GM18907 (cell line): ENCODE results near the gene ENTHD1.

Experiments used
- ATAC-seq: cut with Tn5 transposase; IDR thresholded peaks from one replicate; pipeline ENCODE4 v1.9.1; 2021; ENCODE audit warnings: mild to moderate bottlenecking, moderate library complexity; ENCODE audit not compliant: unreplicated experiment

The ENTHD1 gene

GRCh38 chr22:39800790-39801520 lies 92.6 kb downstream of the ENTHD1 start:
- ATAC-seq: no peak

- ATAC-seq: no peak
Observed at GRCh38 chr22:39797528-39798147, 95.9 kb downstream of the ENTHD1 start.

DNA sequence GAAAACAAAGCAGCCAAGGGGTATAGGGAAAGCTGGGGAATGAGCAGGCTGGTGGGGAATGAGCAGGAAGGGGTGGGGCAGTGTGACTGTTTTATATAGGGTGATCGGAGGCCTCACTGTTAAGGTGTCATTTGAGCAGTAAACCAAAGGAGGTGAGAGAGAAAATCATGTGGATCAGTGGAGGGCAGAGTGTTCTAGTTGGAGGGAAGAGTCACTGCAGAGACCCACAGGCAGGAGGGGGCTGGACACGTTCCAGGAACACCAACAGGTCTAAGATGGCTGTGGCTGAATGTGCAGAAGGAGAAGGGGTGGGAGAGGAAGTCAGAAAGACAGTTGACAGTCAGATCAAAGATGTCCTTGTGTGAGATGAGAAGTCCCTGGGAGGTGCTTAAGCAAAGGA lies 103.8 kb downstream of the ENTHD1 start:
- no peak for ATAC-seq

DNA sequence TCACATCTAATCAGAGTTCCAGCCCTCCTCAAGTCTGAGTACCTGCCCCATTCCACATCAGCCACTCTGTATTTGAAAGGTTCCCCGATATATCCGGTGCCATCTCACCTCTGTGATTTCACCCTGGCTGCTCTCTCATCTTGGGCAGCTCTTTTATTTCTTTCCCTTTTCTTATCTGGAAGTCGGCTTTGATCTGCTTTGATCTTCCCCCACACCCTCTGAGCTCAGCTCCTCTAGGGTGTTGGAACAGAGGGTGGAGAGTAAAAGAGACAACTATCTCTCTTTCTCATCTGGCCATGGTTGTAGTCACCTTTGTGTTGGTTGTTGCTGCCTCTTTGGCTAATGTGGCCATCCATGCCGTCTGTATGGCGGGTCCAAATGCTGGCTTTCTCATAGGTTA lies 108.3 kb downstream of the ENTHD1 start:
- no peak for ATAC-seq

- no peak for ATAC-seq
Observed at GRCh38 chr22:39777716-39778454, 115.7 kb downstream of the ENTHD1 start.

GRCh38 chr22:39776295-39777009 lies 117.1 kb downstream of the ENTHD1 start:
- no peak for ATAC-seq

DNA sequence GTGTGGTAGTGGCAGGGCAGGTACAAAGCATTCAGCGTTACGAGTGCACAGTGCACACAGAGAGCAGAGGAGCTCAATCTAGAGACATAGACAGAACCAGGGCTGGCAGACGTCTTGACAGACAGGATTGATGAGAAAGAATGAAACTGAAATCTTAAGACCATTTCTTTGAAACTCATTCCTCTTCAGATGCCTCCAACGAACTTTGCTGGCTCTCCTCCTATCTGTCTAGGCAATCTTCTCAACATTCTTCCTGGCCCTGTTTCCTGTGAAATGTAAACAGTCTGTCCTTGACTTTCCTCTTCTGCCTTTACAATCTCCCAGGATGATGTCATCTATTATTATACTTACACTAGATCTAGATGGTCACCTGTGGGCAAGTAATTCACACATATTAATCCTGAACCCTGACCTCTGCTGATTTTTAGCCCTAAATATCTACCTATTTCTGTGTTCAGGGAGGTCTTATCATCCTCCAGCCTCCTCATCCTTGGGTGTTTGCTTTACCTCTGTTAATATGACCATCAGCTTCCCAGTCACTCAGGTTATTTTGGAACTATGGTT lies 119.5 kb downstream of the ENTHD1 start:
- no peak for ATAC-seq

GRCh38 chr22:39773503-39773902 lies 120.1 kb downstream of the ENTHD1 start:
- no peak for ATAC-seq

GRCh38 chr22:39771486-39771885 lies 122.1 kb downstream of the ENTHD1 start:
- ATAC-seq: no peak

- ATAC-seq: no peak
Observed at GRCh38 chr22:39765661-39766060, 127.9 kb downstream of the ENTHD1 start.

GRCh38 chr22:39765046-39765445 lies 128.5 kb downstream of the ENTHD1 start:
- ATAC-seq: no peak

DNA sequence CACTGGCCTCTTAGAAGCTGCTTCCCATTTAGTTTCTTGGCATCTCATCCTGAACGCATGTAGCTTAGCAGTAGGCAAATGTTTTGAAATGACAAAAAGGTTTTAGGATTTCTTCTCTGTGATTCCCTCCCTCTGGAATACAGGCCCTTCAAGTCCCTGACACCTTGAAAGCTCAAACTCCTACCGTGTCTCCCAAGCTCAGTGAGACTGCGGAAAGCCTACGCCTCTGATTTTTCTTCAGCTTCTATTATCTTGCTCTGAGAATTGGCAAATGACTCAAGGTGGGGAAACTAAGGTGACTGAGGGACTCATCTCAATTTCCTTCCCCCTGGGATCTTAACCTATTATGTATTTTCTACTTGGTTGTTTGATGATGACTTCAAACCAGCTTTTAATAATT lies 130.3 kb downstream of the ENTHD1 start:
- no peak for ATAC-seq

DNA sequence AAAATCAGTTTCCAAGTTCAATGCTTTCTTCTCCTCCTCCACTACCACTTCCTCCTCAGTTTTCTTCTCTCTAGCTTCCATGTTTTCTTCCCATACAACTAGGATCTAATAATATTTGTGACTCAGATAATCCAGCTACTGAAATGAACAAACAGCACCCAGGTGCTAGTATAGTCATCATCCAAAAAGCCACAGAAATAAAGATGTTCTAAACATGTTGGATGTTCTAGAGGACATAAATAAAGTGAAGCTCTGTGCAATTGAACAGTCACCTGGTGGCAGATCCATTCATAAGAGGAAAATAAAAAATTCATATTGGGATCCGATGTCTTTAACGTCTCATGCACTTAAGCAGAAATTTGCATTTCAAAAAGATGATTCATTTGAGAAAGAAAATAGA lies 142.8 kb downstream of the ENTHD1 start:
- no peak for ATAC-seq

DNA sequence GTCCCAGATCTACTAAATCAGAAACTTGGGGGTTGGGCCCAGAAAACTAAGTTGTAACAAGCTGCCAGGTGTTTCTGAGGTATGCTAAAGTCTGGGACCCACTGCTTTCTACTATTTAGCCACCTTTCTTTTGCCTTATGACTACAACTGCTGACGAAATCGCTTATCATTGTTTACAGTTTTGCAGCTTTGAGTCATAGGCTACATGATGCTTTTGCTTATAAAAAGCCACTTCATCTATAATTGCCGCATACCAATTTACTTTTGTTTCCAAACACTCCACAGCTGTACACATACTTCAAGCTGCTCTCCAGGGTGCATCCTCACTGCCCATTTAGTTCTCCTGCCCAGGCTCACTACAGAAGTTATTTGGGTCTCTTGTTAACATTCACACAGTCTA lies 144.7 kb downstream of the ENTHD1 start:
- no peak for ATAC-seq

GRCh38 chr22:39746600-39747262 lies 146.8 kb downstream of the ENTHD1 start:
- no peak for ATAC-seq

GRCh38 chr22:39745789-39746188 lies 147.8 kb downstream of the ENTHD1 start:
- ATAC-seq: no peak

DNA sequence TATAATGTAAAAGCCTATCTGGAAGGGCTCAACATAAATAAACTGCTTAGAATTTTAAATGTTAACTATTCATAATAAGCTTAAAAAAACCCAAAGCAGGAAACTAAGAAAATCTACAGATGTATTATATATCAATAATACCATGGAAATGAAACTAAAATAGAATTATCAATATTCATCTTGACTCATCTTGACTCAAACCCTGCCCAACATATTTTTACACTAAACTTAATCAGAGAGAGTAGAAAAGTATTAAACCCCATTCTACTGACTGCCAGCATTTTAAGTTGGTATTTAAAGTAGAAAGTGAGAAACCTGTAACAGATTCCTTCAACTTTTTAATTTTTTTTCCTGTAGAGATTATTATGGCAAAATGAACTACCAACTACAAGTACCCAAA lies 149.2 kb downstream of the ENTHD1 start:
- ATAC-seq: no peak

DNA sequence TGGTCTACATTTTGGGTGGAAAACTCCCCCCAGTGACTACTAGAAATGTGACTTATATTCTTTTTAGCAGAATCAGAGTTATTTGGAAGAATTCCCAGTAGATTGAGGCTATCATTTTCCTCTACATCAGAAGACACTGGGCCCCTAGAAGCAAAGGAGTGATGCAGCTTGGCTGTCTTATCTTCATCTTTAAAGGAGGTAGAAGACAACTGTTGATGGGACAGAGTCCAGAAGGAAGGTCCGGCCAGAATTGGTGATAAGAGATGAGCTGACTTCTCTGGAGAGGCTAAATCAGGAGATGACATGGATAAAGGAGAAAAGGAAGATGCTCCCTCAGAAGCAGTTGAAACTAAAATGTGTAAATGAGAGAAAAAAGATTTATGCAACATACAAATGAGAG lies 149.6 kb downstream of the ENTHD1 start:
- ATAC-seq: no peak

- no peak for ATAC-seq
Observed at GRCh38 chr22:39739338-39740027, 154.1 kb downstream of the ENTHD1 start.

GRCh38 chr22:39738746-39739145 lies 154.8 kb downstream of the ENTHD1 start:
- ATAC-seq: no peak
